Measurements from ENCODE around the gene TMEM134. TPM values are rescaled to one million over a fixed set of nuclear protein-coding genes. Genes with fewer than 3 reads are reported as not detected.

The TMEM134 gene
- total and polyA plus RNA-seq, 4 donors = 10.2 to 86.9 (median 63.5) TPM

GRCh38 chr11:67506426-67507051 is 37.5 kb upstream of the TMEM134 start:
- H3K4me3 ChIP-seq (ENCODE audit: low read depth in 1 of 3, low read length in 3 of 3) = peak overlapping the region in 2 of 3 donors; percentile 78 to 95

DNA sequence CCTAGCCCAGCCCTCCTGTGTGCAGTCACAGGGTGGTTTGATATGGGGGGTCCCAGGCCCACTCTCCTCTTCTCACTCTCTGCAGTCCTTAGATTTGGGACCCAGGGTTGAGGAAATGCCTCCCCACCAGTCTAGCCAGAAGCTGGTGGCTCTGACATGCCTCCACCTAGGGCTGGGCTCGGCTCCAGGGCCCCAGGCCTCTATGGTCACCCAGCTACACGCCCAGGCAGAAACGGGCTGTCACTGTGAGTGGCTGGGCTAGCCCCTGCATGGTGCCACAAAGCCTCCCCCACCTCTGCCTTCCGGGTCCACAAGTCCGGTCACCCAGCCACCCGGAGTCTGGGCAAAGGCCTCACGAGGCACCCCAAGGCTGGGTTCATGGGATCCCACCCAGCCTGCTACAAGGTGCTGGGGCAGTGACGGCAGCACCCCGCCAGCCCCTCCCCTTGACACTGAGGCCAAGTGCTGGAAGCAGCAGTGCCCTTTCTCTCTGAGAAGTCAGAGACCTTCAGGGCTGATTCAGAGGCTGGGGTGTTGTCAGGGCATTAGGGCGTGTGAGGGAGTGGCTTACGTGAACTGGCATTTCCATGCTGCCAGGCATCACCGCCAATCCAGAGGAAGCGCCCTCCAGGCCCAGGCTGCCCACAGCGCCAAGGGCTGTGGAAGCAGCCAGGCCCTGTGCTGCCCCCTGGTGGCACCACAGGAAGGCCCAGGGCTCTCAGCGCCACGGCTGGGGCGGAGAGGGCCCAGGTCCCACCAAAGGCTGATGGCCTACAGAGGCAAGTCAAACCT is 36.8 kb upstream of the TMEM134 start:
- Histone ChIP-seq H3K9me3 (ENCODE audit: control insufficient read depth in 4 of 4, low read length in 3 of 4) (no peaks in the 10 kb centered on the region), H3K27ac (ENCODE audit: low read depth in 1 of 2, low read length in 2 of 2) (peak overlapping the region; percentile 96 to 100), H3K9ac (ENCODE audit: low read depth in 1 of 2, low read length in 2 of 2) (peak overlapping the region; percentile 66 to 74), H3K36me3 (ENCODE audit: control insufficient read depth in 4 of 4, insufficient read depth in 3 of 4, low read depth in 1 of 4, low read length in 3 of 4) (peaks cover 0 to 2% (median 0%) of the 10 kb centered on the region in 4 donors), H3K4me1 (ENCODE audit: control insufficient read depth in 4 of 4, insufficient read depth in 4 of 4, low read length in 3 of 4) (peaks cover 8 to 44% (median 26%) of the 10 kb centered on the region in 4 donors), H3K4me3 (ENCODE audit: low read depth in 1 of 3, low read length in 3 of 3) (peak overlapping the region; percentile 12 to 78 (median 69)), H3K27me3 (ENCODE audit: control insufficient read depth in 4 of 4, insufficient read depth in 4 of 4, low read length in 3 of 4) (no peaks in the 10 kb centered on the region)
- DNase-seq (ENCODE audit: low spot score) = peak; percentile 84
- 3% methylated on average over 17 of the region's 17 CpGs for WGBS
- TF ChIP-seq EGR1 (IDR thresholded peaks at IDR 0.05; ENCODE audit: low read depth in 2 of 2) (peak in 1 of 2 donors; percentile 51), FOXA1 (IDR thresholded peaks at IDR 0.05) (peak; percentile 39), ATF3 (IDR thresholded peaks at IDR 0.05) (no peak), NR2F2 (IDR thresholded peaks at IDR 0.05) (peak; percentile 59), GABPA (IDR thresholded peaks at IDR 0.05 in 1 of 2, conservative IDR thresholded peaks at IDR 0.05 in 1 of 2) (peak in 1 of 2 donors; percentile 72), YY1 (IDR thresholded peaks at IDR 0.05) (peak; percentile 86), RAD21 (IDR thresholded peaks at IDR 0.05) (peak; percentile 94 to 97), HNF4G (IDR thresholded peaks at IDR 0.05) (peak; percentile 71), MAX (IDR thresholded peaks at IDR 0.05) (peak; percentile 72), HNF4A (conservative IDR thresholded peaks at IDR 0.05) (peak; percentile 86), TAF1 (conservative IDR thresholded peaks at IDR 0.05) (no peak), RXRA (IDR thresholded peaks at IDR 0.05) (peak; percentile 90 to 92), SP1 (IDR thresholded peaks at IDR 0.05) (peak; percentile 94), FOXA2 (IDR thresholded peaks at IDR 0.05) (peak; percentile 18)
- TF ChIP-seq, protein P1, sequence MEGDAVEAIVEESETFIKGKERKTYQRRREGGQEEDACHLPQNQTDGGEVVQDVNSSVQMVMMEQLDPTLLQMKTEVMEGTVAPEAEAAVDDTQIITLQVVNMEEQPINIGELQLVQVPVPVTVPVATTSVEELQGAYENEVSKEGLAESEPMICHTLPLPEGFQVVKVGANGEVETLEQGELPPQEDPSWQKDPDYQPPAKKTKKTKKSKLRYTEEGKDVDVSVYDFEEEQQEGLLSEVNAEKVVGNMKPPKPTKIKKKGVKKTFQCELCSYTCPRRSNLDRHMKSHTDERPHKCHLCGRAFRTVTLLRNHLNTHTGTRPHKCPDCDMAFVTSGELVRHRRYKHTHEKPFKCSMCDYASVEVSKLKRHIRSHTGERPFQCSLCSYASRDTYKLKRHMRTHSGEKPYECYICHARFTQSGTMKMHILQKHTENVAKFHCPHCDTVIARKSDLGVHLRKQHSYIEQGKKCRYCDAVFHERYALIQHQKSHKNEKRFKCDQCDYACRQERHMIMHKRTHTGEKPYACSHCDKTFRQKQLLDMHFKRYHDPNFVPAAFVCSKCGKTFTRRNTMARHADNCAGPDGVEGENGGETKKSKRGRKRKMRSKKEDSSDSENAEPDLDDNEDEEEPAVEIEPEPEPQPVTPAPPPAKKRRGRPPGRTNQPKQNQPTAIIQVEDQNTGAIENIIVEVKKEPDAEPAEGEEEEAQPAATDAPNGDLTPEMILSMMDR (IDR thresholded peaks at IDR 0.05; ENCODE audit: low read depth, low read length, missing input control) = peak; percentile 97
- TF ChIP-seq, protein P2, sequence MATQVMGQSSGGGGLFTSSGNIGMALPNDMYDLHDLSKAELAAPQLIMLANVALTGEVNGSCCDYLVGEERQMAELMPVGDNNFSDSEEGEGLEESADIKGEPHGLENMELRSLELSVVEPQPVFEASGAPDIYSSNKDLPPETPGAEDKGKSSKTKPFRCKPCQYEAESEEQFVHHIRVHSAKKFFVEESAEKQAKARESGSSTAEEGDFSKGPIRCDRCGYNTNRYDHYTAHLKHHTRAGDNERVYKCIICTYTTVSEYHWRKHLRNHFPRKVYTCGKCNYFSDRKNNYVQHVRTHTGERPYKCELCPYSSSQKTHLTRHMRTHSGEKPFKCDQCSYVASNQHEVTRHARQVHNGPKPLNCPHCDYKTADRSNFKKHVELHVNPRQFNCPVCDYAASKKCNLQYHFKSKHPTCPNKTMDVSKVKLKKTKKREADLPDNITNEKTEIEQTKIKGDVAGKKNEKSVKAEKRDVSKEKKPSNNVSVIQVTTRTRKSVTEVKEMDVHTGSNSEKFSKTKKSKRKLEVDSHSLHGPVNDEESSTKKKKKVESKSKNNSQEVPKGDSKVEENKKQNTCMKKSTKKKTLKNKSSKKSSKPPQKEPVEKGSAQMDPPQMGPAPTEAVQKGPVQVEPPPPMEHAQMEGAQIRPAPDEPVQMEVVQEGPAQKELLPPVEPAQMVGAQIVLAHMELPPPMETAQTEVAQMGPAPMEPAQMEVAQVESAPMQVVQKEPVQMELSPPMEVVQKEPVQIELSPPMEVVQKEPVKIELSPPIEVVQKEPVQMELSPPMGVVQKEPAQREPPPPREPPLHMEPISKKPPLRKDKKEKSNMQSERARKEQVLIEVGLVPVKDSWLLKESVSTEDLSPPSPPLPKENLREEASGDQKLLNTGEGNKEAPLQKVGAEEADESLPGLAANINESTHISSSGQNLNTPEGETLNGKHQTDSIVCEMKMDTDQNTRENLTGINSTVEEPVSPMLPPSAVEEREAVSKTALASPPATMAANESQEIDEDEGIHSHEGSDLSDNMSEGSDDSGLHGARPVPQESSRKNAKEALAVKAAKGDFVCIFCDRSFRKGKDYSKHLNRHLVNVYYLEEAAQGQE (IDR thresholded peaks at IDR 0.05) = peak; percentile 80

More at GRCh38 chr11:67506426-67507051, 37.5 kb upstream of the TMEM134 start:
- H3K4me1 ChIP-seq (ENCODE audit: control insufficient read depth in 4 of 4, insufficient read depth in 4 of 4, low read length in 3 of 4) = peaks cover 8 to 44% (median 26%) of the 10 kb centered on the region in 4 donors
- WGBS = 55% methylated on average over 16 of the region's 16 CpGs
- no peak for DNase-seq (ENCODE audit: low spot score)
- no peak for TF ChIP-seq HNF4G (IDR thresholded peaks at IDR 0.05)
- no peak for TF ChIP-seq EGR1 (IDR thresholded peaks at IDR 0.05; ENCODE audit: low read depth in 2 of 2)
- no peak for TF ChIP-seq ATF3 (IDR thresholded peaks at IDR 0.05)
- TF ChIP-seq GABPA (IDR thresholded peaks at IDR 0.05 in 1 of 2, conservative IDR thresholded peaks at IDR 0.05 in 1 of 2) = no peak
- TF ChIP-seq, protein P3, sequence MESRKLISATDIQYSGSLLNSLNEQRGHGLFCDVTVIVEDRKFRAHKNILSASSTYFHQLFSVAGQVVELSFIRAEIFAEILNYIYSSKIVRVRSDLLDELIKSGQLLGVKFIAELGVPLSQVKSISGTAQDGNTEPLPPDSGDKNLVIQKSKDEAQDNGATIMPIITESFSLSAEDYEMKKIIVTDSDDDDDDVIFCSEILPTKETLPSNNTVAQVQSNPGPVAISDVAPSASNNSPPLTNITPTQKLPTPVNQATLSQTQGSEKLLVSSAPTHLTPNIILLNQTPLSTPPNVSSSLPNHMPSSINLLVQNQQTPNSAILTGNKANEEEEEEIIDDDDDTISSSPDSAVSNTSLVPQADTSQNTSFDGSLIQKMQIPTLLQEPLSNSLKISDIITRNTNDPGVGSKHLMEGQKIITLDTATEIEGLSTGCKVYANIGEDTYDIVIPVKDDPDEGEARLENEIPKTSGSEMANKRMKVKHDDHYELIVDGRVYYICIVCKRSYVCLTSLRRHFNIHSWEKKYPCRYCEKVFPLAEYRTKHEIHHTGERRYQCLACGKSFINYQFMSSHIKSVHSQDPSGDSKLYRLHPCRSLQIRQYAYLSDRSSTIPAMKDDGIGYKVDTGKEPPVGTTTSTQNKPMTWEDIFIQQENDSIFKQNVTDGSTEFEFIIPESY (IDR thresholded peaks at IDR 0.05) = no peak
- H3K9me3 ChIP-seq (ENCODE audit: control insufficient read depth in 4 of 4, low read length in 3 of 4) = no peaks in the 10 kb centered on the region
- peaks cover 0 to 2% (median 0%) of the 10 kb centered on the region in 4 donors for H3K36me3 ChIP-seq (ENCODE audit: control insufficient read depth in 4 of 4, insufficient read depth in 3 of 4, low read depth in 1 of 4, low read length in 3 of 4)
- H3K27me3 ChIP-seq (ENCODE audit: control insufficient read depth in 4 of 4, insufficient read depth in 4 of 4, low read length in 3 of 4) = no peaks in the 10 kb centered on the region
- peak overlapping the region in 1 of 2 donors; percentile 66 for H3K9ac ChIP-seq (ENCODE audit: low read depth in 1 of 2, low read length in 2 of 2)
- H3K27ac ChIP-seq (ENCODE audit: low read depth in 1 of 2, low read length in 2 of 2) = peak overlapping the region; percentile 96 to 100
